ENCODE data around the gene DSPP.

DNA sequence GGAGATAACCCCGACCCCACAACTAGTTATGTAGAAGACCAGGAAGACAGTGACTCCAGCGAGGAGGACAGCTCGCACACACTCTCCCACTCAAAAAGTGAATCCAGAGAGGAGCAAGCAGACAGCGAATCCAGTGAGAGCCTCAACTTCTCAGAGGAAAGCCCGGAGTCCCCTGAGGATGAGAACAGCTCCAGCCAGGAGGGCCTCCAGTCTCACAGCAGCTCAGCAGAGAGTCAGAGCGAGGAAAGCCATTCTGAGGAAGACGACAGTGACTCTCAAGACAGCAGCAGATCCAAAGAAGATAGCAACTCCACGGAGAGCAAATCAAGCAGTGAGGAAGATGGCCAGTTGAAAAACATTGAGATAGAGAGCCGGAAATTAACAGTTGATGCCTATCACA lies 54.5 kb downstream of the DSPP start:
- TF ChIP-seq CTCF (conservative IDR thresholded peaks at IDR 0.05; ENCODE audit: low read length) (no peak), EZH2phosphoT487 (IDR thresholded peaks at IDR 0.05; ENCODE audit: borderline replicate concordance, low read depth, low read length) (no peak)

Measured in OCI-LY7 (cell line).